Liver (tissue), 3 donors: ENCODE measurements around the gene RASL10A.

Experiments
- CTCF ChIP-seq: fragments of 150-350 bp; IDR thresholded peaks from 2 replicates; pipeline ENCODE4 v1.5.1; 2017; ENCODE audit warnings: improper control_type of control experiment, low read depth, low read length; ENCODE audit not compliant: missing input control
- FOXA1 ChIP-seq: IDR thresholded peaks from 2 replicates; pipeline ENCODE4 v1.6.1; 2016; ENCODE audit warnings: antibody characterized with exemption
- GABPA ChIP-seq, 2 donors: IDR thresholded peaks in 1 of 2; conservative IDR thresholded peaks in 1 of 2; 2 replicates each; pipeline ENCODE4 v1.6.1; 2016; ENCODE audit warnings: antibody characterized with exemption in 2 of 2, mild to moderate bottlenecking in 1 of 2, moderate library complexity in 1 of 2
- JUND ChIP-seq, 2 donors: IDR thresholded peaks; 2 replicates each; pipeline ENCODE4 v1.6.1; 2016; ENCODE audit warnings: antibody characterized with exemption in 2 of 2
- MAX ChIP-seq: IDR thresholded peaks from 2 replicates; pipeline ENCODE4 v1.6.1; 2016; ENCODE audit warnings: antibody characterized with exemption
- REST ChIP-seq: IDR thresholded peaks from 2 replicates; pipeline ENCODE4 v1.6.1; 2016; ENCODE audit warnings: antibody characterized with exemption, mild to moderate bottlenecking
- SP1 ChIP-seq: IDR thresholded peaks from 2 replicates; pipeline ENCODE4 v1.6.1; 2018; ENCODE audit warnings: antibody characterized with exemption, mild to moderate bottlenecking
- TAF1 ChIP-seq: conservative IDR thresholded peaks from 2 replicates; pipeline ENCODE4 v1.6.1; 2016; ENCODE audit warnings: antibody characterized with exemption, mild to moderate bottlenecking
- YY1 ChIP-seq: IDR thresholded peaks from 2 replicates; pipeline ENCODE4 v1.6.1; 2016; ENCODE audit warnings: antibody characterized with exemption, mild to moderate bottlenecking
- ZBTB33 ChIP-seq: IDR thresholded peaks from 2 replicates; pipeline ENCODE4 v1.6.1; 2016; ENCODE audit warnings: antibody characterized with exemption
- donor health status: healthy.
- donor health status: healthy.

GRCh38 chr22:29326481-29326880 is 11.0 kb upstream of the RASL10A start:
- TF ChIP-seq TAF1 (no peak), CTCF (no peak), GABPA (IDR thresholded peaks at IDR 0.05 in 1 of 2, conservative IDR thresholded peaks at IDR 0.05 in 1 of 2) (no peak), REST (no peak), YY1 (no peak), SP1 (no peak), JUND (IDR thresholded peaks at IDR 0.05) (no peak), ZBTB33 (no peak), MAX (no peak), FOXA1 (no peak)
